Measurements from ENCODE around the gene CDY2B.
"Not testable (repeated sequence)": the region's sequence is repeated elsewhere in the genome, so short reads cannot be mapped to it uniquely, and the experiment has no call there.

The CDY2B gene

GRCh38 chrY:17880120-17880519 is at the start of gene CDY2B:
Gene CDY2B, minus strand, starts transcription at chrY:17880220. Its CDS starts 328 bp downstream, at chrY:17879892.
- not testable (repeated sequence) for DNase-seq (ENCODE audit: insufficient read length, low spot score); FAIRE-seq

- DNase-seq (ENCODE audit: insufficient read length, low spot score); FAIRE-seq: not testable (repeated sequence)
These were observed 28.0 kb upstream of the CDY2B start for GRCh38 chrY:17908009-17908408.

GRCh38 chrY:17907351-17907750 is 27.3 kb upstream of the CDY2B start:
- FAIRE-seq; DNase-seq (ENCODE audit: insufficient read length, low spot score): not testable (repeated sequence)

- not testable (repeated sequence) for DNase-seq (ENCODE audit: insufficient read length, low spot score); FAIRE-seq
These were observed 1.7 kb upstream of the CDY2B start for GRCh38 chrY:17881697-17882096.

DNA sequence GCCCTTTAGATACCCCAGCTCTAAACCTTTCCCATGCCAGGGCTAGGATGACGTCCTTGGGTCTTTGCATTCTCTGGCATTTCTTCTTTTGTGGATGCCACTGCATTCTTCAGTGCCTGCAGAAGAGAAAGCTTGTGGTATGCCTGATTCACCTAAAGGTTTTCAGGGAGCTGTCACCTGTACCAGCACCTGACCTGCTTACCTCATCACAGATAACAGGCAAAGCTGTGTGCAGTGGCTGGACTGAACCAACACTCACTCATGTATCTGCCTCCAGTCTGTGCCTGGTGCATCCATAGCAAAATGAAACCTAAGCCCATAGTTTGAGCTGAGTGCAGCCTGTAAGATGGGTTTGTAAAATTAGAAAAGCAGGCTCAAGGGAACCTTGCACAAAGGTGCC is 3.3 kb downstream of the CDY2B start:
- not testable (repeated sequence) for DNase-seq (ENCODE audit: insufficient read length, low spot score)

GRCh38 chrY:17875401-17875800 is 4.6 kb downstream of the CDY2B start:
- FAIRE-seq; DNase-seq (ENCODE audit: insufficient read length, low spot score): not testable (repeated sequence)

More for the DNA sequence above, 3.3 kb downstream of the CDY2B start:
- FAIRE-seq = not testable (repeated sequence)

DNA sequence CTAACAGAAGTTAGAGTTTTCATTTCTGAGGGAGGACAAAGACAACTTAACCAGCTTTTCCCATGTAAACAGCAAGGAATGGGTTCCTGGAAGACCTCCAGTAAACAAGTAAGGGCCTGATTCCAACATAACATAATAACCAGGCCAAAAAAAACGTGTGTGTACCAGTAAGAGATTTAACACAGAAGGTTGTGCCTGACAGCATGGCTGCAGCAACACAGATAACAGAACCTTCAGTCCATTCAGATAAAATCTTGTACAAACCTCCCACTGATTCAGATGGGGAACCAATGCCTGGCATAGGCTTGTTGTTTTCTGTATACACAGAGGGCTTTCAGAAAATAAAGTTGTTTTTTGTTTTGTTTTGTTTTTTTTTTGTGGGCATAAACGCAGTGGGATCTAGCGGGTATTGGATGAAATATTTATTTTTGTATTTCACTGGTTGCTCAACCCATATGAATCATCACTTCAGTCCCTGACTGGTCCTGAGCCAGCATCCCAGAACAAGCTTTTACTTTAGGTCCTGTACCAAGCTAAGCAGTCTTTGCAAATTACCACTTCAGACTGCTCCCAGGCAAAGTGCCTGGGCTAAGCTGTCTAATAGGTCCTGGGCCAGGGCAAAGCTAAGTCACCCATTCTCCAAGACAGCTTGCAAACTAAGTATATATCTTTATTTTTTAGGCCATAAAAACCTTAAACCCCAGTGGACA is 8.7 kb downstream of the CDY2B start:
- DNase-seq (ENCODE audit: insufficient read length, low spot score); FAIRE-seq: not testable (repeated sequence)

GRCh38 chrY:17870737-17871136 is 9.3 kb downstream of the CDY2B start:
- DNase-seq (ENCODE audit: insufficient read length, low spot score); FAIRE-seq: not testable (repeated sequence)

DNA sequence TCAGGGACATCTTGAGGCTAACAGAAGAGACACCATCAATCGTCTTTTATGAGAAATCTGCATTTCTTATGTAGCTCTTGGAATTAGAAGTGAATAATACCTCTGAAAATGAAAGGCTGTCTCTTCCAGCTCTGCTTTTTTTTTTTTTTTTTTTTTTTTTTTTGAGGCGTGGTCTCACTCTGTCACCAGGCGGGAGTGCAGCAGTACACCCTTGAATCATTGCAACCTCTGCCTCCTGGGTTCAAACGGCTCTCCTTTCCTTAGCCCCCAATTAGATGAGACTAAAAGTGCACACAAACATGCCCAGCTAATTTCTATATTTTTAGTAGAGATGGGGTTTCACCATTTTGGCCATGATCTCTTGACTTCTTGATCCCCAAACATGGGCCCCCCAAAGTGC is 12.2 kb downstream of the CDY2B start:
- not testable (repeated sequence) for DNase-seq (ENCODE audit: insufficient read length, low spot score); FAIRE-seq

GRCh38 chrY:17860634-17861033 is 19.4 kb downstream of the CDY2B start:
- DNase-seq (ENCODE audit: insufficient read length, low spot score); FAIRE-seq: not testable (repeated sequence)

- FAIRE-seq; DNase-seq (ENCODE audit: insufficient read length, low spot score): not testable (repeated sequence)
These were observed 22.8 kb downstream of the CDY2B start for GRCh38 chrY:17856963-17857848.

- FAIRE-seq; DNase-seq (ENCODE audit: insufficient read length, low spot score): not testable (repeated sequence)
These were observed 23.5 kb downstream of the CDY2B start for GRCh38 chrY:17856508-17856907.

DNA sequence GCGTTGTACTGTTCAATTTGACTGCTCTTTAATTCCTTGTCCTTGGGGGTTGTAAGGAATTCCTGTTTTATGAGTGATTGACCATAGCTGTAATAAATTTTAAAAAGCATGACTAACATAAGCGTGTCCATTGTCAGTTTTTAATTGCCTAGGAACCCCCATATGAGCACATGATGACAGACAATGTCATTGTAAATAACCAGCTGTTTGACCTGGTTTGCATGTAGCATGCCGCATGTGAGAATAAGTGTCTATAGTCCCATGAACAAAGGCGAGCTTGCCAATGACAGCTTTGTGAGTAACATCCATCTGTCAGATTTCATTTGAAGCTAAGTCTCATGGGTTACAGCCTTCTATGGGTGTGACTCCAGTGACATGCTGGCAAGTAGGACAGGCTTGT is 30.9 kb downstream of the CDY2B start:
- FAIRE-seq; DNase-seq (ENCODE audit: insufficient read length, low spot score): not testable (repeated sequence)

GRCh38 chrY:17832149-17832548 is 47.9 kb downstream of the CDY2B start:
- DNase-seq (ENCODE audit: insufficient read length, low spot score); FAIRE-seq: not testable (repeated sequence)

Data from HTR-8/SVneo (cell line).